Panc1 (cell line): Measurements from ENCODE around the gene TMEM244.

Experiments
- CTCF ChIP-seq: fragments of 450-650 bp; IDR thresholded peaks from 2 replicates; pipeline ENCODE4 v1.5.1; 2017; ENCODE audit warnings: mild to moderate bottlenecking
- REST ChIP-seq, 2 experiments: IDR thresholded peaks; 2 replicates each; pipeline ENCODE4 v1.6.1; 2011 to 2012; ENCODE audit warnings: low read depth in 2 of 2, control low read depth in 1 of 2, low read length in 1 of 2, mild to moderate bottlenecking in 1 of 2, moderate library complexity in 1 of 2; ENCODE audit not compliant: insufficient read depth in 1 of 2

- TF ChIP-seq CTCF (no peak), REST (IDR thresholded peaks at IDR 0.05; ENCODE audit: insufficient read depth in 1 of 2, low read depth in 2 of 2, low read length in 1 of 2) (no peak)
Measured at GRCh38 chr6:129795261-129795660, 65.9 kb downstream of the TMEM244 start.
